Colon (tissue), 2 donors: ENCODE results near the gene LRRTM4.

ENCODE experiments used
- FAIRE-seq: peaks from 2 replicates; lab custom pipeline; 2012; peaks lifted over from hg19 to GRCh38; lab: Jason Lieb, UNC
- donor health status: control.
- donor health status: control.

Gene LRRTM4

GRCh38 chr2:77470096-77470495 is 52.1 kb downstream of the LRRTM4 start:
- no peak for FAIRE-seq

- no peak for FAIRE-seq
These were observed 53.1 kb downstream of the LRRTM4 start for GRCh38 chr2:77469106-77469505.

- FAIRE-seq, result no peak
These were observed 62.3 kb downstream of the LRRTM4 start for GRCh38 chr2:77459840-77460239.

GRCh38 chr2:77458216-77458615 is 64.0 kb downstream of the LRRTM4 start:
- FAIRE-seq, result no peak

- FAIRE-seq, result no peak
These were observed 64.5 kb downstream of the LRRTM4 start for GRCh38 chr2:77457665-77458064.

DNA sequence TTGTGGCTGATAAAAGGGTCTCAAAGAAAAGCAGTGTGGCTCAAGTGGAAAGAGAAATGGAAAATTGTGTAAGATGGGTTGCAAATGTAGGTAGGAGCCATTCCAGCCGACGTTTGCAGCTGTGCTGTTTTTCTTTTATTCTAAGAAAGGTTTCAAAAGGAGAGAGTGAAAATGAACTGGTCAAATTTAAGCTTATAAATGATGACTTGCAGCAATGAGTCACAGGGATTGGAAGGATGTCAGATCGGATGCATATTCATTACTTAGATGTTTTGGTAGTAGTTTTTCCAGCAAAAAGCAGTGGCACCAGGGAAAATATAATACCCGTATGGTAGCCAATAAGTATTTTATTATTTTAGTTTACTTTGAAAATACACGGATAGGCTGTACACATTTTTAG is 79.1 kb downstream of the LRRTM4 start:
- no peak for FAIRE-seq

DNA sequence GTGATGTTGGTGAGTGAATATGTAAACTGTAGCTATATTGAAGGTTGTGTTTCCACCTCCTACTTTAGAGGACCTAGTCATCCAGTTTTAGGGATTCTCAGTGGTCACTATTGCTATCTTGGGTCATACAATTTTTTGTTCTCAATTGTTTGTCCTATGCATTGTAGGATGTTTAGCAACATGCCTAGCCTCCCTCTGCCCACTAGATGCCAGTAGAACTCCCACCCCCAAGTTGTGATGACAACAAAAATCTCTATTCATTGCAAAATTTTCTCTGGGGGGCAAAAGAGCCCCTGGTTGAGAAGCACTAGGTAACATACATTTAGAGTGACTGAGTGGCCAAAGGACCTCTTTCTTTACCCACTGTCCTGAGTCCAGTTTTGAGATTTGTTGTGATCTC is 87.3 kb downstream of the LRRTM4 start:
- no peak for FAIRE-seq

GRCh38 chr2:77428946-77429345 is 93.2 kb downstream of the LRRTM4 start:
- no peak for FAIRE-seq

DNA sequence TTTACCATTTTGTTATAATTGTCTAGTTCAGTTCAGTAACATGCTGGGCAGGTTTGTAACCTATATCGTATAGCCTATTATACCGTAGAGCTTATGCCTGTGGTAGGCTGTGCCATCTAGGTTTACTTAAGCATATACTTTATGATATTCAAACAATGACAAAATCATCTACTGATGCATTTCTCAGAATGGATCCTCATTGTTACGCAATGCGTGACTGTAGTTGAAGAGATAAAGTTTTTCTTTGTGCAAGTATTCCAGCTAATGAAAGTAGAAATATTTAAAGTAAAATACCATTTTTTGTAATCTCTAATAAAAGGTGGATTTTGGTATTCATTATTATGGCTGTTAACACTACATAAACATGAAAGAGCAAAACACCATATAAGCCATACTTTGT is 100.2 kb downstream of the LRRTM4 start:
- FAIRE-seq, result no peak

DNA sequence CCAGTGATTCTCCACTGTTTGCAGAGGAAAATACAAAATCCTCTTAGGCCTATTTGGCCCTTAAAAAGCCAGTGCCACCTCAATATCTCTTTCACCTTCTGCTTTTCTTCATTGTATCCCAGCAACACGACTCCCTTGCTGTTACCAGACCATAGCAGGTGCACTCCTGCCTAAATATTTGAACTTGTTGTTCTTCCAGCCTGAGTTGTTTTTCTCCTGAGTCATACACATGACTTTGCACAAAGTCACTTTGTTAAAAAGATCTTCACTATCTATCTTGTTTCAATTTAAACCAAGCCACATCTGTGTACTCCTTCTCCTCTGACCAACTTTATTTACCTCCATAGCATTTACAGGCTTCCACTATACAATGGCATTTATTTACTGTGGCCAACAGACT is 103.6 kb downstream of the LRRTM4 start:
- FAIRE-seq, result no peak

DNA sequence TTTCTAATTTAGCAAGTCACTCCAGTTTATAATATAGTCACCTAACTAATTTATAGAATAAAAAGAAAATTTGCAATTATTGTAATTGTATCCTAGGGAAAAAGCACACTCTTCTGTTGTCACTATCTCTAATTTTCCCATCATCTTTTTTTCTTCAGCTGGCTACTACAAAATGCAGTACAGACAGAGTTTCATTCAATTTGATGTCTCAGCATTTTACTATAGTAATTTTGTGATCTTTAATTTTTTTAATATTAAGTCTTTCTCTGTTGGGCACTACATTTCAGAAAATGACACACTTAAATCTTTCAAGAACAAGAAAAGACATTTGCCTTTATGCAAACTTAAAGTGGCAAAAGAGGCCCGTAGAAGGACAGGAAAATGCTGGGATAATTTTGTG is 118.0 kb downstream of the LRRTM4 start:
- FAIRE-seq, result no peak

GRCh38 chr2:77398970-77399600 is 123.1 kb downstream of the LRRTM4 start:
- no peak for FAIRE-seq

DNA sequence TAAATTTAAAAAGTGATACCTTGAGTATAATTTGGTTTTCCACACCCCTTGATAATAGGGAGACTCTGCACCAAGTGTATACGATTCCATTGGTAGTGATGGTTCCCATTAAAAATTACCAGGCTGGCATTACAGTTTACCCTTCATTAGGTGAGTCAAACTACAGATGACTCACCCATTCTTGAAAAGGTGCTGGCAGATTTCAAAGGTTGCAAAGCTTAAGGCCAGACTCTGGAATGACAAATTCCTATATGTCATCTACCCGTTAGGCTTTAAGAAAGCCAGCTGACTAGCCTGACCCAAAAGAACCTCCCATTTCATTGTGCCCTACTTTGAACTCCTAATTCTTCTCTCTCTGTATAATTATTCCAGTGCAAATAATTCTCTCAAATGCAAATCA is 124.4 kb downstream of the LRRTM4 start:
- no peak for FAIRE-seq

DNA sequence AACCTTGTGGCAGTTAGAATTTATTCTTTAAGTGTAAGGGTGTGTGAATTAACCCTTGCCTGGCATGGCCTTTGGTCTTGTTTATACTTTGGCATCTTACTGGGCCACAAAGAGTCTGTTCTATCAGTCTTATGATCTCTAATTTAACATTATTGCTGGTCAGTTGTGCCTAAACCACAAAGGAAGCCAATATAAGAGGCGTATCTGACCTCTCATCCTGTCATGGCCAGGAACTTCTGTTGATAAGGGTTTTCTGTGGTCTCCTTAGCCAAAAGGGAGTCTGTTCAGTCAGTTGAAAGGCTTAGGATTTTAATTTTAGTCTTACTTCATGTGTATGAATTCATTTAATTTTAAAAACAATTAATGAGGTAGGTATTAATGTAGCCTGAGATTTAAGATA is 127.2 kb downstream of the LRRTM4 start:
- no peak for FAIRE-seq

DNA sequence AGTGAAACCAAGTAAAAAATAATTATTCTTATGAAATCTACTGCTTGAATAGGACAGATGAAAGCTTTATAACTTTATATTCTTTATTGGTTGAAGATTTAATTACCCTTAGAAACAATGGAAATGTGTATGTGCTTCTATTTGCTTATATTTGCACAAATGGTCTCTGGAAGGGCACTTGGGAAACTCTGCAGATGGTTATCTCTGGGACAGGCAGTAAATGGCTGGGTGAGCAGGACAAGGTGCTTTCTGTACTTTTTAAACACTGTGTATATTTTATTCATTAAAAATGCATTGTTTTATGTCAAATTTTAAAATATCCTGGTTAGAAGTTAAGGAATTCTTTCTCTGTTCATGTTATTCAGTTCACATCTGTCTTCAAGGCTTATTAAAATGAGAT is 131.1 kb downstream of the LRRTM4 start:
- FAIRE-seq, result no peak

GRCh38 chr2:77387324-77387723 is 134.9 kb downstream of the LRRTM4 start:
- no peak for FAIRE-seq

DNA sequence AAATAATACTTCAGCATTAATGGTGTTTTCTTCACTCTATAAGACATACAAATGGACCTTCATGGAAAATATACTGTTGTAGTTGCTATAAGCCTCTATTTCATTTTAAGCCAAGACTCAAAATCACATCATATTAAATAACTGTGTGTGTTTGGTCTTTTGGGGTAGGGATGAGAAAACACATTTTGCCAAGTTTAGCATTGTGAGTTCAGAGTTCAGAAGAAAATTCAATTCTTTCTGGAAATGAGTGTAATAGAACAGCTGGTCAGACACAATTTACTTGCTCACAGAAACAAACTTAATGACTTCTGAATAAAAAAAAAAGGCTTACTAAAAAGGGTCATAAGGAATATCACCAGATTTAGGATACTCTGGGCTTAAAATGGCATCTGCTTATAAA is 149.5 kb downstream of the LRRTM4 start:
- FAIRE-seq, result no peak

GRCh38 chr2:77370511-77370910 is 151.7 kb downstream of the LRRTM4 start:
- no peak for FAIRE-seq

GRCh38 chr2:77363277-77363676 is 158.9 kb downstream of the LRRTM4 start:
- no peak for FAIRE-seq

DNA sequence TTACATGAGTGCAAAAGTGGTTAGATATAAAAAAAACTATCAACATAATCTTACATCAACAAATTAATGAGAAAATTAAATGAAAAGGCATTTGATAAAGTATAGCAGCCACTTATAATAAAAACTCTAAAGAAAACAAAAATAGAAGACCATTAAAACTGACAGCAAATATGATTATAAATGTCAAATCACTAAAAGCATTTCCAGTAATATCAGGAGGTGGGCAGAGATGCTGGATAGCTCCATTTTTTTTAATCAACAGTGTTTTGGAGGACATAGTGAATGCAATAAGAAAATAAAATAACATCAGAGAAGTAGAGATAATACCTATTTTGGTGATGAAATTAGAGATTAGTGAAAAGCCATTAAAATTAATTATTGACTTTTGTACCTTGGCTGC is 173.4 kb downstream of the LRRTM4 start:
- FAIRE-seq, result no peak

GRCh38 chr2:77336013-77336412 is 186.2 kb downstream of the LRRTM4 start:
- no peak for FAIRE-seq

- FAIRE-seq, result no peak
These were observed 193.8 kb downstream of the LRRTM4 start for GRCh38 chr2:77328134-77328931.

DNA sequence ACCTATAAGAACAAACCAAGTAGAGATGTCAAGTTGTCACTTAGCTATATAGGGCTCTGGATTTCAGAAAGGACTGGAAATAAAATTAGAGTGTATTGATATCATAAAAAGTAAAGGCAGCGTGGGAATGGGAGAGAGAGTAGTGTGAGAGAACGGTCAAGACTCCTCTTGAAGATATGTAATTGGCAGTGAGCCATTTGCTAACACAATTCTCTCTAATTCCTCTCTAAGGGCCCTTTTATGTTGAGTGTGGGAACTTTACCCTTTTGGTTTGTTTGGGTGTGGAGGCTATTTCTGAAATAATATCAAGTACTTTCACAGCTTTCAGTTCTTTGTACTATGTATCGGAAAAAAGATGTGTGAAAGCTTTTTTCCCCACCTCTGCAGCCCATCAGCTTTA is 196.8 kb downstream of the LRRTM4 start:
- FAIRE-seq, result no peak

- no peak for FAIRE-seq
These were observed 199.7 kb downstream of the LRRTM4 start for GRCh38 chr2:77322431-77322830.
